Mammary epithelial cell (primary cell): ENCODE data around the gene SRP68.

Experiments
- CTCF ChIP-seq, 2 donors: IDR thresholded peaks in 1 of 2; conservative IDR thresholded peaks in 1 of 2; 2 replicates each; pipeline ENCODE4 v1.5.1; 2011 to 2012; ENCODE audit warnings: inconsistent platforms in 2 of 2, low read length in 2 of 2, mild to moderate bottlenecking in 2 of 2, control low read depth in 1 of 2, low read depth in 1 of 2; ENCODE audit not compliant: insufficient read depth in 1 of 2; ENCODE audit errors: extremely low read depth in 1 of 2
- EZH2 ChIP-seq: IDR thresholded peaks from 2 replicates; pipeline ENCODE4 v1.6.1; 2012; ENCODE audit warnings: low read length, inconsistent platforms, borderline replicate concordance

GRCh38 chr17:76106703-76107102, 34.4 kb upstream of the SRP68 start:
- TF ChIP-seq EZH2: no peak
- no peak for TF ChIP-seq CTCF (conservative IDR thresholded peaks at IDR 0.05 in 1 of 2, IDR thresholded peaks at IDR 0.05 in 1 of 2; ENCODE audit: extremely low read depth in 1 of 2, insufficient read depth in 1 of 2, low read depth in 1 of 2, low read length in 2 of 2)
